AG04450 (cell line): ENCODE measurements around the gene DBNDD1. TPM values are rescaled to one million over a fixed set of nuclear protein-coding genes. Genes with fewer than 3 reads are reported as not detected.
A peak's percentile ranks its signal among the peaks of the same experiment; 100 is the strongest.
"Not testable (repeated sequence)": the region's sequence is repeated elsewhere in the genome, so short reads cannot be mapped to it uniquely, and the experiment has no call there.

ENCODE experiments used
- CTCF ChIA-PET: fragments of 300-600, 350-600 bp; formaldehyde crosslinking; extraction: SDS; loops from one replicate; lab custom pipeline; 2022; ENCODE audit warnings: antibody characterized with exemption, inconsistent platforms; lab: Charles Lee
- POLR2A ChIA-PET: fragments of 350-600 bp; formaldehyde crosslinking; extraction: SDS; loops from one replicate; lab custom pipeline; 2021; ENCODE audit warnings: antibody characterized with exemption, inconsistent platforms; lab: Yijun Ruan, JAX
- DNase-seq: peaks from one replicate; pipeline ENCODE4 v3.0.0-alpha.2; 2011; ENCODE audit warnings: low read depth, low spot score
- H3K27ac ChIP-seq: one replicate; pipeline ENCODE4 v1.5.1; 2012; ENCODE audit warnings: low read depth, low read length, control low read depth
- H3K27me3 ChIP-seq: one replicate; pipeline ENCODE4 v1.6.0; 2012; ENCODE audit warnings: low read length; ENCODE audit not compliant: control insufficient read depth, insufficient read depth
- H3K4me3 ChIP-seq: 2 replicates; pipeline ENCODE4 v1.5.1; 2011; ENCODE audit warnings: mild to moderate bottlenecking, low read depth, low read length, control low read depth
- H3K9me3 ChIP-seq: 2 replicates; pipeline ENCODE4 v1.5.1; 2012; ENCODE audit warnings: low read length; ENCODE audit not compliant: control insufficient read depth, insufficient read depth
- CTCF ChIP-seq: IDR thresholded peaks from 2 replicates; pipeline ENCODE4 v1.5.1; 2011; ENCODE audit warnings: low read depth, low read length, control low read depth, inconsistent platforms
- polyA plus RNA-seq: library from polyadenylated mRNA; depleted of rRNA; stranded (reverse); fragments of >200 nt; gene quantifications from 2 replicates; pipeline ENCODE4 v1.2.3, GENCODE V29; 2011

DBNDD1 gene
- polyA plus RNA-seq, 1 experiment = 9.2 TPM

- H3K9me3 ChIP-seq = peaks cover 16% of the 10 kb centered on the region
- no peak for DNase-seq
- no peaks in the 10 kb centered on the region for H3K27me3 ChIP-seq
- ChIA-PET CTCF (interaction anchor here (0.6 kb wide), 1 partner anchor 181 kb away, joined by 3 read pairs; no protein-coding TSS in a partner anchor), POLR2A (interaction anchor here (0.5 to 1.5 kb wide), 6 partner anchors 8 to 51 kb away, joined by 3 to 6 read pairs (median 4); no protein-coding TSS in a partner anchor)
- TF ChIP-seq CTCF = no peak
- H3K4me3 ChIP-seq = peak overlapping the region; percentile 97
- H3K27ac ChIP-seq = peak overlapping the region; percentile 52
Measured at GRCh38 chr16:89973235-89973634, 46.0 kb downstream of the DBNDD1 start.

GRCh38 chr16:89972244-89973234, 46.7 kb downstream of the DBNDD1 start:
- H3K4me3 ChIP-seq = peak overlapping the region; percentile 97
- no peak for TF ChIP-seq CTCF
- H3K27me3 ChIP-seq = no peaks in the 10 kb centered on the region
- DNase-seq = peak; percentile 61
- peak overlapping the region; percentile 77 for H3K27ac ChIP-seq
- ChIA-PET CTCF (interaction anchor here (0.6 kb wide), 1 partner anchor 180 kb away, joined by 3 read pairs; no protein-coding TSS in a partner anchor), POLR2A (interaction anchor here (0.5 to 1.5 kb wide), 7 partner anchors 9 to 156 kb away, joined by 3 to 6 read pairs (median 4); partner anchors contain the start of gene FANCA)
- peaks cover 16% of the 10 kb centered on the region for H3K9me3 ChIP-seq

DNA sequence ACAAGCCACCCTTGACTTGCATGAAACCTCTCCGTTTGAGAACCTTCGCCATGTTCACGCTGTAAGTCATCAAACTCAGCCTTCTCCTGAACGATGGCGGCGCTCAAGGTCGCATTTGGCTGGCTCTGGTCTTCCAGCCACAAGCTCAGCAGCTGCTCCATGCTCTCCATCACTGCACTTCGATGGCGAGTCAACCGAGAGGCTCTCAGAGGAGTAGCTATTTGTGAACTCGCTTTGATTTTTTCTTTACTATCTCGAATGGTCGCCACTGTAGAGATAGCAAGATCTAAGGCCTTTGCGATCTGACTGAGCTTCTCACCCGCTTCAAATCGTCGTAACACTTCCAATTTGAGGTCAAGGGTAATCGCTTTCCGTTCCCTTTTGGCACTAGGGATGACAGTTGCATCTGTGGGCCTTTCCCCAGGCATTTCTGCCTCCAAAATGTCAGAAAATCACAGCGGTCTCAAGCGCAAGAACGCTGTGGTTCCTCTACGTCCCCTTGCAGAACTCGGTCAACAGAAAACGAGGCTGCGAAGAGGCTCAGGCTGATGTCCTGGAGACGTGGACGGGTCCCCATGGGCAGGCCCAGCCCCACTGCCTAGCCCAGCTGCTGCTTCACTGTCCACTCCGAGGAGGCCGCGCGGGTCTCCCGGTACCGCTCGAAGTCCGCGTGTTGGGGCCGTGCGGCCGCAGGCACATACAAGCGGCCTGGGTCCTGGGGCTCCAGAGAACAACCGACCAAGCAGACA, 47.6 kb downstream of the DBNDD1 start:
- Histone ChIP-seq H3K27me3 (no peaks in the 10 kb centered on the region), H3K4me3 (peak overlapping the region; percentile 97), H3K9me3 (peaks cover 16% of the 10 kb centered on the region), H3K27ac (peak overlapping the region; percentile 77)
- DNase-seq = no peak
- ChIA-PET POLR2A (interaction anchor here (0.6 to 1.5 kb wide), 4 partner anchors 48 to 155 kb away, joined by 3 to 6 read pairs (median 4); partner anchors contain the start of gene FANCA), CTCF (no interaction called here)
- TF ChIP-seq CTCF = no peak

DNA sequence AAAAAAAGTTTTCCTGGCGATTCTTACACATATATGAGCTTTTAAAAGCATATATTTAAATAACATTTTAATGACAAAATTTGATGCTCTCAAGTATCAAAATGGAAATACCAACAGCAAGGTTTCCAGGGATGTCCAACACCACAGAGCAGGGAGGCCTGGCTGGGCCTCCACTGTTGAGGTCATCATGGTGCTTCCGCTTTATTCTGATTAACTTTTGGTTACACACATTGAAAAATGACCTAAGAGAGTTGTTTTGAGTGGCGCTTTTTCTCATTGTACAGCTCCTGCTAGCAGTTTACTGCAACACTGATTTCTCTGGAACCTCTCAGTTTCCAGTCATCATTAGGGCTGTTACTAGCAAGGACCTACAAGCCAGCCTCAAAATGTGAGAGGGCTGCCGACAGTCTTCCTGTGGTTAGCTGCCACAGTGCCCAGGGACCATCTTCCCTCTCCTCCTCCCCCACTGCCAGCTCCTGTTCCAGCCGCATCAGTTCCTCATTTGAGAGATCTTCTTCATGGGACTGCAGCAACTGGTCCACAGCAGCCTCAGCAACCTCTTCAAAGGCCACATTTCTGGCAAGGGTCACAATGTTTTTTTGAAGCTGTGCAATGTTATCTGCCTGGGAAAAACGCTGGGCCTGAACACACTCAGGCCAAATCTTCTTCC, 49.4 kb downstream of the DBNDD1 start:
- CTCF ChIA-PET = no interaction called here
- DNase-seq = no peak
- Histone ChIP-seq H3K27me3 (no peaks in the 10 kb centered on the region), H3K9me3 (peaks cover 16% of the 10 kb centered on the region), H3K4me3 (no peak overlapping the region), H3K27ac (no peak overlapping the region)
- POLR2A ChIA-PET = interaction anchor here (0.5 kb wide), 1 partner anchor 52 kb away, joined by 8 read pairs; no protein-coding TSS in a partner anchor
- TF ChIP-seq CTCF = no peak

DNA sequence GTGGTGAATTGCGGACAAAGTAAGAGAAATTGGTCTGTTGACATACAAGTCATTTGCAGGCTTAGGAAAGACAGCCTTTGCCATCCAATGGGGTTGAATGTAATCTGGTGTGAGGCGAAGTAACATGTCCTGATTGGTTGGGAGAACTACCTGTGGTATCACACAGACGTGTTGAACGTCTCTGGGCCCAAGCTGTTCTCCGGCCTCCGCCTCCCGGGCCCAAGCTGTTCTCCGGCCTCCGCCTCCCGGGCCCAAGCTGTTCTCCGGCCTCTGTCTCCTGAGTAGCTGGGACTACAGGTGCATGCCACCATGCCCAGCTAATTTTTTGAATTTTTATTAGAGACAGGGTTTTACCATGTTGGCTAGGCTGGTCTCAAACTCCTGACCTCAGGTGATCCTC, 51.2 kb downstream of the DBNDD1 start:
- peaks cover 16% of the 10 kb centered on the region for H3K9me3 ChIP-seq
- H3K27ac ChIP-seq, POLR2A ChIA-PET, H3K27me3 ChIP-seq, DNase-seq, CTCF ChIA-PET, H3K4me3 ChIP-seq: not testable (repeated sequence)

GRCh38 chr16:89967436-89967835, 51.8 kb downstream of the DBNDD1 start:
- H3K27ac ChIP-seq, CTCF ChIA-PET, H3K4me3 ChIP-seq, DNase-seq, POLR2A ChIA-PET, H3K27me3 ChIP-seq: not testable (repeated sequence)
- H3K9me3 ChIP-seq = peaks cover 16% of the 10 kb centered on the region
